DMS114 treated with DMSO at 0.1 percent for 48 hours (cell line): ENCODE measurements around the gene TCF7L1.
"Not testable (repeated sequence)": the region's sequence is repeated elsewhere in the genome, so short reads cannot be mapped to it uniquely, and the experiment has no call there.

Experiments
- DNase-seq: peaks from one replicate; lab custom pipeline; 2025; ENCODE audit not compliant: unreplicated experiment; lab: John Stamatoyannopoulos, UW

The TCF7L1 gene

DNA sequence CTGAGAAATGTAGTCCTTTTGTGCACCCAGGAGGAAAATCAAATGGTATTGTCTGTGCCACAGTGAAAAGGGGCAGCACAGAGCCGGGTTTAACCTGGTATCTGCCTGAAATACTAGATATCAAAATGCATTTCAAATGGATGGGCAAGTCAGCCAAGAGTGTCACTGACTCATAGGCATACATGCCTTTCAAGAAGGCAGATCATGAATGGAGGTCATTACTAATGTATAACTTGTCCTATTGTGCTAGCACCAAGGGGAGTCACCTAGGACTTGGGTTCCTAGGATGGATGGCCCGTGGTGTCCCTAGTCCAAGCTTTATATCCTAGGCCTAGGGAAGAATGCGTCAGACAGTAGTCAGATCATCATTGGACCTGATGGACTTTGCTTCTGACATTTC lies 49.9 kb downstream of the TCF7L1 start:
- DNase-seq = no peak

- no peak for DNase-seq
Measured at GRCh38 chr2:85183479-85183878, 50.3 kb downstream of the TCF7L1 start.

DNA sequence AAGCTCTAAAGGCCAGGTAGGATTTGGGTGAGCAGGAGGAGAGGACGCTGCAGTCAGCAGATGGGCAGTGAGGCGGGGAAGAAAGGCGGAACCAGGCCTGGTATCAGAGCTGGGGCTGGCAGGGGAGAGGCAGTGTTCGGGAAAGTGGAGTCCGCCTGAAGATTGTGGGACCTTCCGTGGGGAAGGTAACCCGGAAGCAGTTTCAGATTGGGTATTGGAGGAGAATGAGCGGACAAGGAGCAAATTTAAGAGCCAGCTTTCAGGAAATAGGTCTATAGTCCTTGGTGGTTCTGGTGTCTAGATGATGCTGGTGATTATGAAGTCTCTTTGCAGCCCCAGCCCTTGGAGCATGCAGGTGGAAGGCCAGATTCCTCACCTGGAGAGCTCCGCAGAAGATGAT lies 51.0 kb downstream of the TCF7L1 start:
- DNase-seq = no peak

GRCh38 chr2:85184990-85185389 lies 51.8 kb downstream of the TCF7L1 start:
- no peak for DNase-seq

- no peak for DNase-seq
Measured at GRCh38 chr2:85185431-85185940, 52.3 kb downstream of the TCF7L1 start.

- DNase-seq = no peak
Measured at GRCh38 chr2:85187069-85187468, 53.9 kb downstream of the TCF7L1 start.

DNA sequence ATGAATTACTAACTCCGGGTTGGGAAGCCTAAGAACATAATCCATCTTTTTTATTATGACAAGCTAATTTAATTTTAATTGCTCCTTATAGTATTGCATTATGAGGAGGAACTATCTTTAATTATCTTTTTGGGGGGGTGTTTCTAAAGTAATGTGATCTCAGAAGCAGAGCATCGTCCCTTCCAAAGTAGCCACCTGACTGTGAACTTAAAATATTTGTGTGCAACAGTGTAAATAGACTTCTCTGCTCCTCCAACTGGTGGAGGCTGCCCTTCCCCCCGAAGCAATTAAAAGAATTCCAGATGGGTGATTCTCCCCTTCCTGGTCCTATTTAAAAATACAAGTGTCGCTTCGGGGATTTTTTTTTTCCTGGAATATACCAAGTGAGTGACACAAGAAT lies 55.7 kb downstream of the TCF7L1 start:
- DNase-seq = no peak

DNA sequence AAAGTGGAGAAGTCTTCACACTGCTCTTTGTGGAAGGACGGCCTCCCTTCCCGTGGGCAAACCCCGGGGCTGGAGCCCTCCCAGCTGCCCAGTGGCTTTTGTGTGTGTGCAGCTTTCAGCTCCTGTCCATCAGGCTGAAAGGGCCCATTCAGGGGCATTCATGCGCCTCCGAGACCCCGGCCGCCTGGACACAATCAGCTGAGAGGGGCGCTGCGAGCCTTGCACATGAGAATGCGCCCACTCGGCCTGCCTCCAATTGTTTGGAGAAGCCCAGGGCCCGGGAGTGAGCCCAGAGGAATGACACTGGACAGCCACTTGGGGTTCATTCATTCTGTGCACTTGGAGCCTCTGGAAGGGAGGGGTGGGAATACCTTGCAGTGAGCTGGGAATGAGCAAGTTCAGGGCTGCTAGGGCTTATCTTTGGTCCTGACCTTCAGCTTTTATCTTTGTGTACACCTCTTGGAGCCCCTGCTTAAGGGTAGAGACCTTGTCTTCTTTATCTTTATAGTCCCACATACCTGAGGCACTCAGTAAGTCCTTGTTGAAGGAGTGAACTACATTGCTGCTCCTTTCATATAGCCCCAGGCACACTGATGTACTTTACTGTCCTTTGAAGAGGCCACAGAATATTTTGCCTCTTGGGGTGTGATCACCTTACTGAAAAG lies 56.5 kb downstream of the TCF7L1 start:
- DNase-seq = no peak

- no peak for DNase-seq
Measured at GRCh38 chr2:85191157-85191556, 58.0 kb downstream of the TCF7L1 start.

DNA sequence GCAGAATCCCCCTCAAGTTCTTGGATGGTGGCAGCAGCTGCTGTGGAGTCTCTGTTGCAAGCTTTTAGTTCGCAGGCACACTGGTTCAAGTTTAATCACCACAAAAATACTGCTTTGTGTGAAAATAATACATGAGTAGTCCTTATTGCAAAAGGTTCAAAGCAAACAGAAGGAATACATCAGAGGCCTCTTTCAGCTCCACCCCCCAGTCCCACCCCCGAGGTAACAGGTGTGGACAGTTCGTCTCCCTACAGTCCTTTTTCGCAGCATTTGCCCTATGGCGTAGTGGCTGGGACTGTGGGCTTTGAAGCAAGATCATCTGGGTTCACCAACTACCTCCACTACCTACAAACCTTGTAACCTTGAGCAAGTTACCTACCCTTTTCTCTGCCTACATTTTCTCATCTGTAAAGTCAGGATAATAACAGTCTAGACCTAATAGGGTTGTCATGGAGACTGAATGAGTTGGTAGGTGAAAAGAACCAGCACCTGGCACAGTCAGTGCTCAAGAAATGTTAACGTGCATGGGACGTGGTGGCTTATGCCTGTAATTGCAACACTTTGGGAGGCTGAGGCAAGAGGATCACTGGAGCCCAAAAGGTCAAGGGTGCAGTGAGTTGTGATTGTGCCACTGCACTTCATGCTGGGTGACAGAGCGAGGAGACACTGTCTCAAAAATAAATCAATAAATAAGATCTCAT lies 61.7 kb downstream of the TCF7L1 start:
- no peak for DNase-seq

GRCh38 chr2:85195956-85196355 lies 62.8 kb downstream of the TCF7L1 start:
- DNase-seq = no peak

DNA sequence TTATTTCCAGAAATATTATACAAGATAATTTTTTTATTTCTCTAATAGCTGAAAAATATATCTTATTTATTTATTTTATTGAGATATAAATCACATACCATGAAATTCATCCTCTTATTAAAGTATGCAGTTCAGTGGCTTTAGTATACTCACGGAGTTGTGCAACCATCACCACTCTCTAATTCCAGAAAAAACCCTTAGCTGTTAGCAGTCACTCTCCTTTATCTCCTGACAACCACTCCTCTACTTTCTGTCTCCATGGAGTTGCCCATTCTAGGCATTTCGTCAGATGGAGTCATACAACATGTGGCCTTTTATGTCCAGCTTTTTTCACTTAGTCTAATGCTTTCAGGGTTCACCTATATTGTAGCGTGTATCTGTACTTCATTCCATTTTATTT lies 66.5 kb downstream of the TCF7L1 start:
- no peak for DNase-seq

GRCh38 chr2:85209887-85210286 lies 76.7 kb downstream of the TCF7L1 start:
- DNase-seq = no peak

DNA sequence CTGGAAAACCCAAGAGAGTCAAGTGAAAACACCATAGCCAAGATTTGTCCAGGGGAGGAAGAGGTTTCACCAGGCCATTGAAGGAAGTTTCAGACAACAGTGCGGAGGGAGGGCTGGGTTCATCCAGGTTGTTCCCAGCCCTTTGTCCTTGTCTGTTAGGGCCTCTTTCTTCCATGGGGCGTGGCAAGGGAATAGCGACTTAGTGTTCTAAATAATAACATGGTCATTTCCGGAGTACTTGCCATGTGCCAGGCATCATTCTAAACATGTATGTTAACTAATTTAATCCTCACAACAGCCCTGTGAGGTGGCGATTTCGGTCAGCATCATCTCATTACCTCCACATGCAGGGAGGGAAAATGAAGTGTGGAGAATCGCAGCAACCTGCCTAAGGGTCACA lies 77.3 kb downstream of the TCF7L1 start:
- no peak for DNase-seq

DNA sequence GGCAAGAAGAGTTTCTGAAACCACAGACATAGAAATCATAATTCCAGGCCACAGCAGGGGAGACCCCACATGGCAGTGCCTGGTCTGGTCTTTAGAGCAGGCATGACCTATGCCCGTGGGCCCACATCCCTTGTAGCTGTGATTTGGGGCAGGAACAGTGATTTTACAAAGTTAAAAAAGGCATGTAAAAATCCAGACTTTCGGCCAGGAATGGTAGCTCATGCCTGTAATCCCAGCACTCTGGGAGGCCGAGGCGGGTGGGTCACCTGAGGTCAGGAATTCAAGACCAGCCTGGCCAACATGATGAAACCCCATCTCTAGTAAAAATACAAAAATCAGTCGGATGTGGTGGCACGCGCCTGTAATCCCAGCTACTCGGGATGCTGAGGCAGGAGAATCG lies 78.4 kb downstream of the TCF7L1 start:
- not testable (repeated sequence) for DNase-seq

- DNase-seq = no peak
Measured at GRCh38 chr2:85212841-85213240, 79.6 kb downstream of the TCF7L1 start.

- no peak for DNase-seq
Measured at GRCh38 chr2:85213404-85213803, 80.2 kb downstream of the TCF7L1 start.

- no peak for DNase-seq
Measured at GRCh38 chr2:85213901-85214512, 80.8 kb downstream of the TCF7L1 start.

DNA sequence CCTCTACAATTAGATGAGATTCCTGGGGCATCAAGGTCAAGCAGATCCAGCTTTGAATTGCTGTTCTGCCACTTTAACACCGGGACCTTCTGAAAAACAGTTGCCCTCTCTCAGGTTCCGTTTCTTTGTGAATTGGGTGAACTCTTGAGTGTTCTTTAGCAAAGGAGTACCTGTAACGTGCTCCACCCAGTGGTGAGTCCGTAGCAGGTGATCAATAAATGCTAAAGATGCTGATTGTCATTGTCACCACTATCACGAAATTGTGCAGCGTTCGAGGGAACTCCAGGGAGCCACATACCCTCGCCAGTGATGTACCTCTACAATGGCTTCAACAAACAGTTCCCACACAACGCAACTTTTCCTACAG lies 81.9 kb downstream of the TCF7L1 start:
- DNase-seq = no peak

- DNase-seq = no peak
Measured at GRCh38 chr2:85215448-85216401, 82.5 kb downstream of the TCF7L1 start.

GRCh38 chr2:85216927-85217326 lies 83.7 kb downstream of the TCF7L1 start:
- DNase-seq = no peak
